Prostate gland (tissue), 2 donors: ENCODE data around the gene GRIN3B. TPM values are rescaled to one million over a fixed set of nuclear protein-coding genes. Genes with fewer than 3 reads are reported as not detected.

Experiments used
- DNase-seq: peaks from one replicate; pipeline ENCODE4 v3.0.0-alpha.2; 2019; ENCODE audit warnings: low spot score
- H3K27ac ChIP-seq, 2 donors: fragments of 200-600 bp; sonication (generic); 2 replicates each; pipeline ENCODE4 v1.5.1; 2017 to 2019
- H3K27me3 ChIP-seq: fragments of 200-600 bp; sonication (generic); replicated peaks from 2 replicates; pipeline ENCODE4 v1.5.1; 2019; ENCODE audit not compliant: insufficient read depth
- H3K36me3 ChIP-seq, 2 donors: fragments of 200-600 bp; sonication (generic); 1 replicate in 1 of 2; 2 replicates in 1 of 2; pipeline versions ENCODE4 v1.5.1 to v1.8.1; 2017 to 2019
- H3K4me1 ChIP-seq: fragments of 200-600 bp; sonication (generic); replicated peaks from 2 replicates; pipeline ENCODE4 v1.5.1; 2019
- H3K4me3 ChIP-seq, 2 donors: fragments of 200-600 bp; sonication (generic); 2 replicates each; pipeline ENCODE4 v1.5.1; 2017 to 2019
- H3K9me3 ChIP-seq: fragments of 200-600 bp; sonication (generic); 2 replicates; pipeline ENCODE4 v1.5.1; 2017
- CTCF ChIP-seq, 4 experiments: fragments of 200-600 bp in 2 of 4; fragments of 450-650 bp in 2 of 4; sonication (generic) in 2 of 4; IDR thresholded peaks; 1 replicate in 3 of 4; 2 replicates in 1 of 4; pipeline ENCODE4 v1.5.1; 2016 to 2019; ENCODE audit warnings: antibody characterized with exemption in 4 of 4, mild to moderate bottlenecking in 2 of 4, moderate library complexity in 2 of 4
- POLR2A ChIP-seq: fragments of 450-650 bp; IDR thresholded peaks from one replicate; pipeline ENCODE4 v1.6.1; 2016; ENCODE audit warnings: antibody characterized with exemption, mild to moderate bottlenecking
- POLR2AphosphoS5 ChIP-seq: sonication (generic); formaldehyde crosslinking; IDR thresholded peaks from one replicate; pipeline ENCODE4 v1.6.1; 2017; ENCODE audit warnings: antibody characterized with exemption
- WGBS: methylation state at CpG from one replicate; pipeline ENCODE4 v1.1.5; 2018; 5-methylcytosine and 5-hydroxymethylcytosine counted together
- intact Hi-C: fragments of 100-400 bp; cut with DNase I; formaldehyde crosslinking; loops from one replicate; pipeline ENCODE4 v1.14.2; 2022
- total RNA-seq, 2 donors: library from RNA; depleted of rRNA; stranded (reverse); fragments of >200 nt; gene quantifications; one replicate each; pipeline ENCODE4 v1.1.0, GENCODE V29; 2016

Gene GRIN3B
- total RNA-seq, 2 donors from 2014 or later, result 0.34 TPM; not detected in 1

GRCh38 chr19:993831-994393, 6.3 kb upstream of the GRIN3B start:
- DNase-seq, result no peak
- Histone ChIP-seq H3K4me3 (no peak overlapping the region), H3K27ac (no peak overlapping the region), H3K4me1 (no peaks in the 10 kb centered on the region), H3K27me3 (peaks cover 4% of the 10 kb centered on the region), H3K36me3 (peaks cover 0 to 7% of the 10 kb centered on the region in 2 donors), H3K9me3 (no peaks in the 10 kb centered on the region)
- TF ChIP-seq POLR2AphosphoS5 (no peak), CTCF (IDR thresholded peaks at IDR 0.05) (no peak)
- WGBS, result 86% methylated on average over 43 of the region's 43 CpGs
- intact Hi-C loops, result no loop called here

GRCh38 chr19:994516-994915, 5.7 kb upstream of the GRIN3B start:
- H3K4me1 ChIP-seq, result no peaks in the 10 kb centered on the region
- whole genome bisulfite sequencing, result 88% methylated on average over 17 of the region's 18 CpGs

GRCh38 chr19:995051-995827, 5.0 kb upstream of the GRIN3B start:
- Histone ChIP-seq H3K27ac (no peak overlapping the region), H3K4me1 (no peaks in the 10 kb centered on the region), H3K9me3 (no peaks in the 10 kb centered on the region), H3K4me3 (no peak overlapping the region), H3K36me3 (peaks cover 0 to 7% of the 10 kb centered on the region in 2 donors), H3K27me3 (peaks cover 11% of the 10 kb centered on the region)
- intact Hi-C loops, result no loop called here
- DNase-seq, result no peak
- TF ChIP-seq CTCF (IDR thresholded peaks at IDR 0.05), result no peak
- TF ChIP-seq POLR2AphosphoS5, result no peak
- TF ChIP-seq POLR2A, result no peak
- WGBS, result 78% methylated on average over 25 of the region's 26 CpGs

More at GRCh38 chr19:994516-994915, 5.7 kb upstream of the GRIN3B start:
- Histone ChIP-seq H3K4me3 (no peak overlapping the region), H3K27ac (no peak overlapping the region), H3K27me3 (peaks cover 10% of the 10 kb centered on the region), H3K36me3 (peaks cover 0 to 7% of the 10 kb centered on the region in 2 donors), H3K9me3 (no peaks in the 10 kb centered on the region)
- intact Hi-C loops, result no loop called here
- TF ChIP-seq CTCF (IDR thresholded peaks at IDR 0.05), result no peak
- no peak for TF ChIP-seq POLR2AphosphoS5
- no peak for TF ChIP-seq POLR2A
- no peak for DNase-seq

- no peaks in the 10 kb centered on the region for H3K36me3 ChIP-seq
- no peak overlapping the region for H3K4me3 ChIP-seq
- peaks cover 11% of the 10 kb centered on the region for H3K27me3 ChIP-seq
- intact Hi-C loops, result no loop called here
- TF ChIP-seq CTCF (IDR thresholded peaks at IDR 0.05), result no peak
- no peak for TF ChIP-seq POLR2A
- TF ChIP-seq POLR2AphosphoS5, result no peak
- H3K27ac ChIP-seq, result no peak overlapping the region
- 12% methylated on average over 52 of the region's 64 CpGs for WGBS
- no peaks in the 10 kb centered on the region for H3K9me3 ChIP-seq
- H3K4me1 ChIP-seq, result peaks cover 6% of the 10 kb centered on the region
- no peak for DNase-seq
Measured at GRCh38 chr19:996051-996838, 4.0 kb upstream of the GRIN3B start.
